Suppressor macrophage (primary cell): ENCODE measurements around the gene HYDIN.
A peak's percentile ranks its signal among the peaks of the same experiment; 100 is the strongest.
"Not testable (repeated sequence)": the region's sequence is repeated elsewhere in the genome, so short reads cannot be mapped to it uniquely, and the experiment has no call there.

ENCODE experiments used
- DNase-seq, 4 experiments: peaks; one replicate each; pipeline ENCODE4 v3.0.0-alpha.2; 2020 to 2022

The HYDIN gene

DNA sequence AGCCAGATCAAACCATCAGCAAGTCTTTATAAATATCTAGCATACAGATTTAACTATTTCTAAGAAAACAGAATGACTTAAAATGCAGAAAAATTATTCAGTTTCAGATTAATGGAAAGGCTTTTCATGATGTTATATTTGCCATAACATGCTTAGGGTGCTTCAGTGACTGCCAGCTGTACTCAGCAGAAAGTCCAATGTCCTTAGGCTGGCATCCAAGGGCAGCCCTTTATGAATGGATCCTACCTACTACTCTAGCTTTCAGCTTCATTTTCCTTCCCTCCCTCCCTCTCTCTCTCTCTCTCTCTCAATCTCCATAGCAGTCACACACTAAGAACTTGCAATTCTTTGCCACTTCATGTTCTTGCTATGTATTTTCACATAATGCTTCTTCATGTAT is 124.6 kb downstream of the HYDIN start:
- not testable (repeated sequence) for DNase-seq

DNA sequence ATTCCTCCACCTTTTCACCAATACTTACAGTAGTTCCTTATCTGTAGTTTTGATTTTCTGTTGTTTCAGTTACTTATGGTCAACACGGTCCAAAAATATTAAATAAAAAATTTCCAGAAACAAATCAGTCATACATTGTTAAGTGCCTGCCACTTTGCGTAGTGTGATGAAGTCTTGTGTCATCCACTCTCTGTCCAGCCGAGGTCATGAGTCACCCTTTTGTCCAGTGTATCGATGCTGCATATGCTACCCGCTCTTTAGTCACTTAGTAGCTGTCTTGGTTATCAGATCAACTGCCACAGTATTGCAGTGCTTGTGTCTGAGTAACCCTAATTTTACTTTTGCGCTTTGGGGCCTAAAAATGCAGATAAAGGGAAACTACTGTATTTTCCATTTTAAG is 146.9 kb downstream of the HYDIN start:
- DNase-seq: not testable (repeated sequence)

DNA sequence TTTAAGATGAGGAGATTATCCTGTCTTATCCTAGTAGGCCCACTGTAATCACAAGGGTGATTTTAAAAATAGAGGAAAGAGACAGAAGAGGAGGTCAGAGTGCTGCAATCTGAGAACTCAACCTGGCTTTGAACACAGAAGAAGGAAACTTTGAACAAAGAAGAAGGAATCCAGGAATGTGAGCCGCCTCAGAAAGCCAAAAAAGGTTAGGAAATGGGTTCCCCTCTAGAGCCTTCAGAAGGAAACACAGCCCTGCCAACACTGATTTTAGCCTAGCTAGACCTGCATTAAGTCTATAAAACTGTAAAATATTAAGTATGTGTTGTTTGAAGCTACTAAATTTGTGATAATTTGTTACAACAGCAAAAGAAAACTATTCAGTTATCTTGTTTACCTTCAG is 149.7 kb downstream of the HYDIN start:
- not testable (repeated sequence) for DNase-seq

GRCh38 chr16:71080262-71080661 is 150.3 kb downstream of the HYDIN start:
- not testable (repeated sequence) for DNase-seq

GRCh38 chr16:71070651-71071050 is 159.9 kb downstream of the HYDIN start:
- DNase-seq: not testable (repeated sequence)

GRCh38 chr16:71069842-71070241 is 160.7 kb downstream of the HYDIN start:
- not testable (repeated sequence) for DNase-seq

- not testable (repeated sequence) for DNase-seq
These were observed 176.5 kb downstream of the HYDIN start for GRCh38 chr16:71053897-71054609.

- not testable (repeated sequence) for DNase-seq
These were observed 180.2 kb downstream of the HYDIN start for GRCh38 chr16:71050307-71050706.

DNA sequence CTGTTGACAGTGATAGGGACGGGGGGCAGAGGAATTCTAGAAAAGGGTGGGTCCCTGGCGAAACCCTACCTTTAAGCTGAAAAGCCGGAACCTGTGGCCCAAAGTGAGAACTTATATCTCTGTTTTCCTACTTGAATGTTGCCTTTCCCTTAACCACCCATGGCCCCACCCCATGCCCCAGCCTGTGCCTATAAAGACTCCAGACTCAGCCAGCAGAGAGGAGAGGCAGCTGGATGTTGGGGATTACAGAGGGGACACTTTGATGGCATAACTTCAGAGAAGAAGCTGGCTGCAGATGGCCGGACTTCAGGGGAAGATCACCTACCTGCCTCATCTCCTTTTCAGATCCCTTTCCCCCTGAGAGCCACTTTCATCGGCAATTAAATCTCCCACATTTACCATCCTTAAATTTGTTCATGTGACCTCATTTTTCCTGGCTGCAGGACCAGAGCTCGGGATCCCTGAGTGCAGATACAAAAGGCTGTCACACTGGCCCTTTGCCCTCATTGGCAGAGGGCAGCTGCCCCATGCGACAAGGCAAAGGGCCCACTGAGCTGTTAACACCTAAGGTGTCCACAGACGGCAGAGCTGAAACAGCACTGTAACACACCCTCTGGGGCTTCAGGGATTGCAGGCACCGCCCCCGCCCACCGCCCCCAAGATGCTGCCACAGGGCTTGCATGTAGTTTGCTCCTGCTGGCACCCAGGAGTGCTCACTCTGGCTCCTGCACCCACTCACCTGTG is 191.0 kb downstream of the HYDIN start:
- not testable (repeated sequence) for DNase-seq

DNA sequence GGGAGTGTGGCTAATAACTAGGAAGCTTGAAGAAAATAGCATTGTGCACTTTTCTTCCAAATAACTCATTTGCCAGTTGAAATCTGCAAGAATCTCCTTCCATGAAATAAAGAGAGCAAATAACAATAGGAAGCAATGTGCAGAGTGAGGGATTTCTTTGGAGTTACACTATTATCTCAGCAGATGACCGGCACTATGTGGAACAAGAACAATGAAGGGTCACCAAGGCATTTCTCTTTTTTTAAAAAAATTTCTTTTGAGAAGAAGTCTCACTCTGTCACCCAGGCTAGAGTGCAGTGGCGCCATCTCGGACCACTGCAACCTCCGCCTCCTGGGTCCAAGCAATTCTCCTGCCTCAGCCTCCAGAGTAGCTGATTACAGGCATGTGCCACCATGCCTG is 192.1 kb downstream of the HYDIN start:
- DNase-seq: not testable (repeated sequence)

DNA sequence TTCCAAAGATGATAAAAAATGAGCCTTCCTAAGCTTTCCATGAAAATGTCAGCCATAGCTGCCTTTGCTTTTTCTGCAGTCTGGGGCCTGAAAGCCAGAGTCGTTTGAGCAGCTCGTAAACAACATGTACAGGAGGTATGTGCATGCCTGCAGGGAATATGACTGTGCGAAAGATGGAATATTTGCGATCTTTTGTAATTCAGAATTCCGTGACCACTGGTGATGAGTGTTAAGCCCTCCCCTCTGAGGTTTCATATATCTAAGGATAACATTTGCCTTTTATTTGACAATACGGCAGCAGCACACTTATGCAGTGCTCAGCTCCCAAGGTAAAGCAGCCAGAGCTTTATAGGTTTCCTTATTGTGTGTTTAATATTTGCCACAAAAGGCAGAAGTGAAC is 192.5 kb downstream of the HYDIN start:
- DNase-seq: not testable (repeated sequence)

GRCh38 chr16:71028032-71028727 is 202.3 kb downstream of the HYDIN start:
- DNase-seq: not testable (repeated sequence)

GRCh38 chr16:71027511-71027910 is 203.0 kb downstream of the HYDIN start:
- not testable (repeated sequence) for DNase-seq

GRCh38 chr16:71023851-71024439 is 206.6 kb downstream of the HYDIN start:
- DNase-seq: not testable (repeated sequence)

DNA sequence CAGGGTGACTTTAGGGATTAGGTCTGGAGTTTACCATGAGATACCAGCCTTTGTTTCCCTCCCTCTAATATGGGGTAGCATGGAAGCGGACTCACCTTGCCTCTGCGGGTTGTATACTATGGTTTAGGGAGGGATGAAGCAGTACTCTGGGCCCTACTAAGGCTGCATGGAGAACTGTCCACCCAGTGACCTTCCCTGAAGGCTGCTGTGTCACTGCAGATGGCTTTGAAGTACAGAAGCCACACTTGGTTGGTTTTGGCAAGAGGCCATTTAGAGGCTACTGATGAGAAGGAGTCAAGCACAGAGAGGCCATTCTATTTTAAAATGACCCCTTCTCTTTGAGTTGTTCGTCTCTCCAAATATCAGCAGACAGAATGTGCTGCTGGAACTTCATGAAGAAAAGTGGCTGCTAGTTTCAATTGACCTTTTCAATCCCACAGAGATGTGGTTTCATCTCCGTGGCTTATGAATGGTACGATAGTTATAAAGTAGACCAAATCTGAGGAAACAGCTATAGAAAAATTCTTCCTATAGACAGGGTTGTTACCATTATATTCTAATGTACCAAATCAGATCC is 208.5 kb downstream of the HYDIN start:
- not testable (repeated sequence) for DNase-seq

DNA sequence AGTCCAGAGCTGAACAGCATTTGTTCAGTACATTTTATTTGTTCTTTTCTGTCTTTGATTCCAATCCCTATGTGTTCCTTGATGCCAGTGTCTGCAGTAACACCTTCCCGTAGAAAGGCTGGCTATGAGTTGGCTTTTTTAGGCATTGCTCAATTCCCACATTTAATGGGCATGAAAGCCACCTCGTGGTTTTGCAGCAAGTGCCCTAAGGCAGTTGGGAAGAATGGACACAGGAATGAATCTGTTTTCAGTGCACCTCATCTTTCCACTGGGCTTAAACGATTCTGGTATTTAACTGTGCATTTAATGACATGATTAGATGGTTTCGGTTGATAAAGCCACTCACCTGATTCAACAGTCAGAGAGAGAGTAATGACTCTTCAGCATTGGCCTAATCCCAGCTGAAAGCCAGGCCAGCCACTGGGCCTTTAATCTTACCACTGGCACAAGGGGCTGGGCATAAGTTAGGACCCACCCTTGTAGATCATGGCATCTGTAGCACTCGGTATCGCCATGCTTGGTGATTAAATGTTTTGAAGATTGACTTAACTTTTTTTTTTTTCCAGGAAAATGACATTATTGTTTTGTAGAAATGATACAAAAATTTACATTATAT is 211.3 kb downstream of the HYDIN start:
- DNase-seq: not testable (repeated sequence)

DNA sequence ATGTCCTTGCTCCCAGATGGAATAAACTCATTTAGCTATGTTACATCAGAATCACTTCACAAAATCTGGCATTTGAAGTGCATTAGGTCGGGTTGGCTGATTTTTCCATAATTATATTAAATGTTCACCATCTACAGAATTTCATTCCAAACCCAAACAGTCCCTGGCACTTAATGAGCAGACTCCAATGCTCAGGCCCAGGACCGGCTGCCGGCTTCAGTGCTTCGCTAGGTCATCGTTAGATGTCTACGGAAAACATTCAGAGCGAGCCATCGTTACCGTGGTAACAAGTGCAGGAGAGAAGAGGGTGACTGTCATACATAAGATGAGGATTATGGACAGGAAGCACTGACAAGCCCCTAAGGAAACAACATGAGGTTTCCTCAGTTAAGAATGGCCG is 215.1 kb downstream of the HYDIN start:
- not testable (repeated sequence) for DNase-seq

GRCh38 chr16:71009440-71010223 is 220.9 kb downstream of the HYDIN start:
- not testable (repeated sequence) for DNase-seq

- not testable (repeated sequence) for DNase-seq
These were observed 224.0 kb downstream of the HYDIN start for GRCh38 chr16:71006516-71006915.

DNA sequence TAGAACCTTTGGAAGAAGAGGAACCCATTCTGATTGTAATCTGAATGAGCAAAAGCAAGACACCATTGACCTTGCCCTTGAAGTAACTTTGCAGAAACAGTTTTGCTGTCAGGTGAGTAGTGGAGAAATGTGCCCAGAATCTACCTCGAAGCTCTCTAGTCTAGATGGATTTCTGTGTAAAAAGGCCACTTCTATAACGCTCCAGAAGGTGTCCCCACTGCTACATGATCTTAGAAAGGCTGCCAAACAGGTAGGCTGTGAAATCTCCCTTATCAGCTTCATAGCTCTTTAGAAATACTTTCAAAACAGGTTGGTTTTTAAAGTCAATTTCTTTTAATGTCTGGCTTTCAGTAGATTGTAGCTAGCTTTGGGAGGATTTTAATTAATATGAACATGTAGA is 230.8 kb downstream of the HYDIN start:
- peak in 1 of 4 experiments; percentile 1 for DNase-seq

GRCh38 chr16:70995799-70996198 is 234.7 kb downstream of the HYDIN start:
- DNase-seq: not testable (repeated sequence)
